ENCODE data around the gene THRA. TPM values are rescaled to one million over a fixed set of nuclear protein-coding genes. Genes with fewer than 3 reads are reported as not detected.

The THRA gene
- total RNA-seq, 1 donor from 2014 or later: 17.6 TPM

- no peak overlapping the region for H3K4me3 Mint-ChIP-seq (ENCODE audit: unreplicated experiment)
- H3K36me3 Mint-ChIP-seq (ENCODE audit: unreplicated experiment): no peaks in the 10 kb centered on the region
- no peak for DNase-seq
- no peaks in the 10 kb centered on the region for H3K27me3 Mint-ChIP-seq (ENCODE audit: unreplicated experiment)
- peaks cover 13% of the 10 kb centered on the region for H3K4me1 Mint-ChIP-seq (ENCODE audit: low read depth, unreplicated experiment)
- TF ChIP-seq, protein P1, sequence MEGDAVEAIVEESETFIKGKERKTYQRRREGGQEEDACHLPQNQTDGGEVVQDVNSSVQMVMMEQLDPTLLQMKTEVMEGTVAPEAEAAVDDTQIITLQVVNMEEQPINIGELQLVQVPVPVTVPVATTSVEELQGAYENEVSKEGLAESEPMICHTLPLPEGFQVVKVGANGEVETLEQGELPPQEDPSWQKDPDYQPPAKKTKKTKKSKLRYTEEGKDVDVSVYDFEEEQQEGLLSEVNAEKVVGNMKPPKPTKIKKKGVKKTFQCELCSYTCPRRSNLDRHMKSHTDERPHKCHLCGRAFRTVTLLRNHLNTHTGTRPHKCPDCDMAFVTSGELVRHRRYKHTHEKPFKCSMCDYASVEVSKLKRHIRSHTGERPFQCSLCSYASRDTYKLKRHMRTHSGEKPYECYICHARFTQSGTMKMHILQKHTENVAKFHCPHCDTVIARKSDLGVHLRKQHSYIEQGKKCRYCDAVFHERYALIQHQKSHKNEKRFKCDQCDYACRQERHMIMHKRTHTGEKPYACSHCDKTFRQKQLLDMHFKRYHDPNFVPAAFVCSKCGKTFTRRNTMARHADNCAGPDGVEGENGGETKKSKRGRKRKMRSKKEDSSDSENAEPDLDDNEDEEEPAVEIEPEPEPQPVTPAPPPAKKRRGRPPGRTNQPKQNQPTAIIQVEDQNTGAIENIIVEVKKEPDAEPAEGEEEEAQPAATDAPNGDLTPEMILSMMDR (IDR thresholded peaks at IDR 0.05; ENCODE audit: partially characterized antibody, unreplicated experiment): no peak
- peaks cover 5% of the 10 kb centered on the region for H3K9me3 Mint-ChIP-seq (ENCODE audit: unreplicated experiment)
- peak overlapping the region; percentile 44 for H3K27ac Mint-ChIP-seq (ENCODE audit: unreplicated experiment)
Observed at GRCh38 chr17:40025559-40025958, 37.2 kb upstream of the THRA start.

DNA sequence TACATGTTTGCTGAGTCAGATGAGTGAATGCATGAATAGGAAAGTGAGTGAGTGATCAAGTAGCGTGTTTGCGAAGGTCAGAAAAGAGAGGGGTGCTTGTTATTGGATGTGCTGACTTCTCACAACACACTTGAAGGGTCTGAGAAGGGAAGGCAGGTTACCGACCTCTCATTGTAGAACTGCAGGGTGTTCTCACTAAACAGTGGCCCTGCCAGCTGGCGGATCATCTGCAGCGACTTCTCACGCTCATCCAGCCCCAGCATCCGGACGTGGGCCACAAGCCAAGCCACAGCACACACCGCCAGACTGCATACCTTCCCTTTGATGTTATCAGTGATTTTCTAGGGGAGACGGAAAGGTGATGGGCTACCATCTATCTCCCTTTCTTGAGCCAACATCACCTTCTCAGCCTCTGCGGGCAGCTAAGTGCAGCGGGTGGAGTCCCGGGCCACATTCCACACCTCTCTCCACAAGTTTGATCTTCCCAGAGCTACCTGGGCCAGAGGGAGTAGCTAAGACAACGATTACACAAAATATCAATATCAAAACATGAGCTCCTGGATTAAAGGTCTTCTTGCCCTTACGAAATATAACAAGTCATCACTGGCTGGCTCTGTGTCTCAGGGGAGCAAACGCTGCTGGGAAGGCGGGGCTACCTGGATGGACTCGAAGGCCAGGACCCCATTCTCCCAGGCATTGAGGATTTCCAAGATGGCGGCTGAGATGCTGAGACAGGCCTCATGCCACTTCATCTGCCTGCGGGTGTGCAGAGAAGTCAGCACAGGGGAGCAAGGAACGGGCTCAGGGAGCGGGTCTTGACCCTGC, 36.6 kb upstream of the THRA start:
- TF ChIP-seq, protein P1 (IDR thresholded peaks at IDR 0.05; ENCODE audit: partially characterized antibody, unreplicated experiment): no peak
- Mint-ChIP-seq H3K9me3 (ENCODE audit: unreplicated experiment) (peaks cover 1% of the 10 kb centered on the region), H3K4me1 (ENCODE audit: low read depth, unreplicated experiment) (peaks cover 8% of the 10 kb centered on the region), H3K27me3 (ENCODE audit: unreplicated experiment) (no peaks in the 10 kb centered on the region), H3K27ac (ENCODE audit: unreplicated experiment) (peak overlapping the region; percentile 44), H3K4me3 (ENCODE audit: unreplicated experiment) (no peak overlapping the region), H3K36me3 (ENCODE audit: unreplicated experiment) (no peaks in the 10 kb centered on the region)
- no peak for DNase-seq

- H3K4me1 Mint-ChIP-seq (ENCODE audit: low read depth, unreplicated experiment): peaks cover 6% of the 10 kb centered on the region
- no peaks in the 10 kb centered on the region for H3K36me3 Mint-ChIP-seq (ENCODE audit: unreplicated experiment)
- peak; percentile 87 for DNase-seq
- H3K9me3 Mint-ChIP-seq (ENCODE audit: unreplicated experiment): no peaks in the 10 kb centered on the region
- H3K27me3 Mint-ChIP-seq (ENCODE audit: unreplicated experiment): no peaks in the 10 kb centered on the region
- TF ChIP-seq, protein P1 (IDR thresholded peaks at IDR 0.05; ENCODE audit: partially characterized antibody, unreplicated experiment): peak; percentile 96
- no peak overlapping the region for H3K4me3 Mint-ChIP-seq (ENCODE audit: unreplicated experiment)
- H3K27ac Mint-ChIP-seq (ENCODE audit: unreplicated experiment): no peak overlapping the region
Observed at GRCh38 chr17:40026816-40027613, 35.8 kb upstream of the THRA start.

GRCh38 chr17:40027614-40028012, 35.2 kb upstream of the THRA start:
- Mint-ChIP-seq H3K27me3 (ENCODE audit: unreplicated experiment) (no peaks in the 10 kb centered on the region), H3K27ac (ENCODE audit: unreplicated experiment) (no peak overlapping the region), H3K4me3 (ENCODE audit: unreplicated experiment) (no peak overlapping the region), H3K36me3 (ENCODE audit: unreplicated experiment) (no peaks in the 10 kb centered on the region), H3K9me3 (ENCODE audit: unreplicated experiment) (peaks cover 1% of the 10 kb centered on the region), H3K4me1 (ENCODE audit: low read depth, unreplicated experiment) (peaks cover 6% of the 10 kb centered on the region)
- TF ChIP-seq, protein P1 (IDR thresholded peaks at IDR 0.05; ENCODE audit: partially characterized antibody, unreplicated experiment): no peak
- no peak for DNase-seq

All from glutamatergic neuron (in vitro differentiated cells).